HS-27A (cell line): ENCODE data around the gene ADGRF5.
"Not testable (repeated sequence)": the region's sequence is repeated elsewhere in the genome, so short reads cannot be mapped to it uniquely, and the experiment has no call there.

ENCODE experiments used
- DNase-seq: peaks from one replicate; pipeline ENCODE4 v3.0.0-alpha.2; 2012; ENCODE audit warnings: low read depth, missing footprints

Gene ADGRF5

DNA sequence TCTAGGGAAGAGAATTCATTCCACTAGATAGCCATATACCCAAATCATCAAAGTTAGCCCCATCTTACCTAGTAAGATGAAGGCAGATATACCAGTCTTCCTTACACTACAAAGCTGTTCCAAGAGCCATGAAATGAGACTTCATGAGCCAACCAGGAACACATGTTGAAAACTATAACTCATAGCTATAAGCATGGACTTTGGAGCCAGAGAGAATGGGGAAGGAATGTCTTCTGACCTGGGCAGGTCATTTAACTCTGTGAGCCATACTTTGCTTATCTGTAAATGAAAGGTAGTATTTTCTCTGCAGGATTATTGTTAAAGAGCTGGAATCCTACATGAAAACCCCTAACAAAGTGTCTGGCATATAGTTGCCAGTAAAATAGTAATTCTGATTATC is 27.3 kb downstream of the ADGRF5 start:
- no peak for DNase-seq

- DNase-seq, result no peak
Measured at GRCh38 chr6:46893648-46894047, 28.1 kb downstream of the ADGRF5 start.

DNA sequence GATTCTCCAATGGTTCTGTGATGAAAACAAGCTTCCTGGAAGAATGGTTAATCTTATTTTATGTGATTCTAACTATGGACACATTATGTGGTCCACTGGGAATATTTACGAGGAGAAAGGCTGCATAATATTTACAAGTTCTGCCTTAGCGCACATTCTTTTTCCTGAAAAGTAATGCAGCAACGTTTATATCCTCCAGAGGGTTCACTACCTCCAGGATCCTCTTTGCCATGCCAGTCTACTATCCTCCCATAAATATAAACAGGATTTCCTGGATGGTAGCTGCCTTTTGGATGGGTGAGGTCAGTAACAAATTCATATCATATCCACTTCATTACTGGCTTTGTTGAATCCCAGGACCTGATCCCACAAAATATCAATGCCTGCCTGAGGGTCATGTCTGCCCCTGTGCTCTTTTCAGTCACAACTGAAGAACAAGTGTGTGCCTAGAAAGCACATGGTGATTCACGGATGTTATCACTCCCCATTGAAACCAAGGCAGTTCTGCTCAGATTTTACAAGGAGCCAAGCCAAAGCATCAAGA is 30.4 kb downstream of the ADGRF5 start:
- DNase-seq, result no peak

GRCh38 chr6:46888578-46888977 is 33.2 kb downstream of the ADGRF5 start:
- DNase-seq, result no peak

DNA sequence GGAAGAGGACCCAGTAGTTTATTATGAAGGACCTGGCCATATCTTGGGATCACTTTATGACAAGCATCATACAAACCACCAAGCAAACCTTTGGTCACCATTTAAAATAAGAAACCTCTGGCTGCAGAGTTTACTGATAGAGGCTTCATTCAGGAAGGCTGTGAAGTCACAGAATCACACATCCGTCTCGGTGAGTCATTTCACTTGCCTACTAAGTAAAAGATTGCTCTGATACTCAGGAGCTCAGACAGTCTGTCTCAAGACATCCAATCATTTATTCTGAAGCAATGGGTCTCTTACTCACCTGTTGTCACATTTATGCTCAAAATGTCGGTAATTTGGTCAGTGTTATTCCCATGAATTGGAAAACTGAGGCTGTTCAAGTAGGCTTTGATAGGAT is 33.7 kb downstream of the ADGRF5 start:
- DNase-seq, result no peak

- DNase-seq, result no peak
Measured at GRCh38 chr6:46882645-46883044, 39.1 kb downstream of the ADGRF5 start.

GRCh38 chr6:46879003-46879402 is 42.7 kb downstream of the ADGRF5 start:
- no peak for DNase-seq

GRCh38 chr6:46876126-46876525 is 45.6 kb downstream of the ADGRF5 start:
- DNase-seq, result no peak

- no peak for DNase-seq
Measured at GRCh38 chr6:46867411-46867810, 54.3 kb downstream of the ADGRF5 start.

DNA sequence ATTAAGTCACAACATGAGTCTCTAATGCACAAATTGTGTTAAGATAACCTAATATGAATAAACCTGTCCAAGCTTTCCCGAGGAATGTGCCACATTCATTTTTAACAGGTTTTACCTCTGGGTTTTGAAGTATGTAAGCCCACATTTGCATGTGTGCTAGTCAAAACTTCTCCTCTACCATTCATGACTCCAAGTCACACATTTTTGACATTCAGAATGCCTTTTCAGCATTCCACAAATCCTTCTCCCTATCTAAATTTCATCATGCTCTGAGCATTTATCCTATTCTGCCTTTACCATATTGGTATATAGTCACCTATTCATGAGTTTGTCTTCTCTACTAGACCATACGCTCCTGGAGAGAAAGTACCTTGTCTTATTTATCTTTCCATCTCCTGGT is 56.5 kb downstream of the ADGRF5 start:
- DNase-seq, result no peak

DNA sequence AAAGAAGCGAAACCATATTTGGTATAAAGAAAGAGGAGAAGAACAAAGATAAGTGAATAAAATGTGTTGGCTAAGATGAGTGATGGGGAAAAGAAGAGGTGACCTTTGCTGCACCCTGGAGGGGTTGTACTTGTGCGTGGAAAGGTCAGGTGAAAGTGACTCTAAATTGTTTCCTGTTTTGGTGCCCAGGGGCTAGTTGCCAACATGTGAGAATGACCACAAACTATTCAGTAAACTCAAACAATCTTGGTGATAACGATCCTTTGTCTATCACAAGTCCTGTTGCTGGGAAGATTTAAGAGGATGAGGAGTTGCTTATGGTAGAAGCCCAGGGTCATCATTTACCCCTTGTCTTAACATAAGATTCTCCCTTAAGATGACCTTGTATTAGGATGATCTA is 57.9 kb downstream of the ADGRF5 start:
- no peak for DNase-seq

GRCh38 chr6:46862381-46862780 is 59.4 kb downstream of the ADGRF5 start:
- no peak for DNase-seq

DNA sequence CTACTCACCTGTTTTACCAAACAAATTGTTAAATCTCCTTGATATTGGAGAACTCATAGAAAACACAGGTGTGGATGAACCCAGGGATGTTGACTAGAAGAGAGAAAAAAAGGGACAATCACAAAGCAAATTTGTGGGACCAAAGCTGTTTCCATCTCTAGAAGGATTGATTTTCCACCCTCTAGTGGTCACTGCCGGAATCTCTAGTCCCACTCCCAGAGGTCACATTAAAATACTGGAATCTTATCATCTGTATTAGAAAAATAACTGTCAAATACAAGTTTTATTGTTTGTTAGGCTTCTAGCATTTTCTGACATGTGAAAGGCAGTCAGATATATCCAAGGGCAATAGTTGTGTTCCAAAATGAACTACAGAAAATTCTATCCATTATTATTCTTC is 65.8 kb downstream of the ADGRF5 start:
- DNase-seq, result not testable (repeated sequence)

DNA sequence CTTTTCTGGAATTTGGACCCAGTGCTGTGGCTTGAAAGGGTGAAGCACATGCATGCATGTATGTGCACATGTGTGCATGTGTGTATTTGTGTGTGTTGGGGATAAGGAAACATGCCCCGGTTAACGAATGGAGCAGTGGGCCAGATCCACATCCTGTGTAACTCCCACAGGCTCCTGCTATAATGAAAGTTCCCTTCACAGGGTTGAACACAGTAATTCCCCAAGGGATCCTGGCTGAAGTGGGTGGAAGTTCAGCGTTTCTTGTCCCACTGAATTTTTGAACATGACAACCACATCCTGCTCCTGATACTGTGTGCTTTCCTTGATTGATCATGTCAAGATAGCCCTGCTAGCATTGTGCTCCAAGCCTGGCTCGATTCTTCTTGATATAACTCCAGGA is 70.2 kb downstream of the ADGRF5 start:
- DNase-seq, result not testable (repeated sequence)

- DNase-seq, result no peak
Measured at GRCh38 chr6:46850792-46851191, 70.9 kb downstream of the ADGRF5 start.

DNA sequence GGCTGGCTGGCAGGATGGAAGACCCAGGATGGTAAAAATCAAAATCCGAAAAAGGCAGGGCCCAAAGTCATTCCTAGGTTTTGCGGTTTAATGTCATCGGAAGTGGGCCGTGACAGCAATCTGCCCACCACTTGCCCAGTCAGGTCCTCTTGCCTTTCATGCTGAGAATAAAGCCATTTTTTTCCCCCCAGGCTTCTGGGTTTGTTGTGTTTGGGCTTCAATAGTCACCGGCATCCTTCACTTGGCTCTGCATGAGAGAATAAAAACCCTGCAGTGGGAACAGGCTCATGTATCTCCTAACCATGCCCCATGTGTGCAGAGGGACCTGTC is 72.4 kb downstream of the ADGRF5 start:
- no peak for DNase-seq

DNA sequence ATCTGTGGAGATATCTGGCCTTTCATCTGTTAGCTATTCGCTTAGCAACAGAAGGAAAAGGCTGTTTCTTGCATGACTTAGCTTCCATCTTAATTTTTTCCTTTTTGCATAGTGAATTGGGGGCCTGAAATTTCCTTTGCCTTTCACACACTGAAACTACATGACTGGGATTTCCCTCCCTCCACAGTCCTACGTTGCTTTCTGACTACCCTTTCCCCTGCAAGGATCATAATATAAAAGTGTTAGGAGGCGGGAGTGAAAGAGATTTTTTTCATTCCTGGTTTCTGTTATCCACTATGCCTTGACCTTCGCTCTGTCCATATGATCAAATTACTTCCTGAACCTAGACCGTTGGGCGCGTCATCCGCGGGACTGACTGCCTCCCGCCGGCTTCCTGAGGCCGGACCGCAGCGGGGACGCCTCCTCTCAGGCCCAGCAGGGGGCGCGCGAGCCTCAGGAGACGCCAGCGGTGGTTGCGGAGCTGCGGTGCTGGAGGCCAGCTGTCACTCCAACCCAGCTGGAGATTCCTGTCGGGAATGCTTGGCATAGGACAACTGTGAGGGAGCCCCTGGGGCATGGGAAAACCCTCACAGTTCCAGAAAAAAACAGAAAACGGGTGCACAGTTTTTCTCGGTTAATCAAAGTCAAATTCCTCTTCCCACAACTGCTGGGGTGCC is 72.9 kb downstream of the ADGRF5 start:
- DNase-seq, result no peak

DNA sequence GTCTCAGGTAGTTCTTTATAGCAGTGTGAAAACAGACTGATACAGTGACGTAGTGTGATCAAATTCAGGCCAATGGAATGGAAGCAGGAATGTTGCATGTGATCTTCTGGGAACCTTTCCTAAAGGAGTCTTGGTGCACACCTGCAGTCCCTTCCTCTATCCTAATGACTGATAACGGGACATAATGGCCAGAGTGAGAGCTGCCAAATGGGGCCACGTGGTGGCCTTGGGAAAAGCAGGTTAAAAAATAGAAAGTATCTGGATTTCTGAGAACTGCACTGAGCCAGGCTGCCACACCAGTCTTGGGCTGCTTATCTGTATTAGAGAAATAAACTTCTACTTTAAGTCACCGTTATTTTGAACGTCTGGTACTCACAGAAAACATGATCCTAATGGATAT is 76.6 kb downstream of the ADGRF5 start:
- DNase-seq, result no peak

DNA sequence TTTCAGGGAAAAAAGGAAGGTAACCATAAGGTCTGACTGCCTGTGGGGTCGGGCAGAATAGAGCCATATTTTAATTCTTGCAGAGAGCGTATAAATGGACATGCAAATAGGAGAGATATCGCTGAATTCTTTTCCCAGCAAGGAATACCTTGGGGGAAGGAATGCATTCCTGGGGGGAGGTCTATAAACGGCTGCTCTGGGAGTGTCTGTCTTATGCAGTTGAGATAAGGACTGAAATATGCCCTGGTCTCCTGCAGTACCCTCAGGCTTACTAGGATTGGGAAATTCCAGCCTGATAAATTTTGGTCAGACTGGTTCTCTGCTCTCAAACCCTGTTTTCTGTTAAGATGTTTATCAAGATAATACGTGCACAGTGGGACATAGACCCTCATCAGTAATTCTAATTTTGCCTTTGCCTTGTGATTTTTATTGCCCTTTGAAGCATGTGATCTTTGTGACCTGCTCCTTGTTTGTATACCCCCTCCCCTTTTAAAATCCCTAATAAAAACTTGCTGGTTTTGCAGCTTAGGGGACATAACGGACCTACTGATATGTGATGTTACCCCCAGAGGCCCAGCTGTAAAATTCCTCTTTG is 79.4 kb downstream of the ADGRF5 start:
- DNase-seq, result not testable (repeated sequence)

GRCh38 chr6:46838033-46838432 is 83.7 kb downstream of the ADGRF5 start:
- DNase-seq, result no peak

DNA sequence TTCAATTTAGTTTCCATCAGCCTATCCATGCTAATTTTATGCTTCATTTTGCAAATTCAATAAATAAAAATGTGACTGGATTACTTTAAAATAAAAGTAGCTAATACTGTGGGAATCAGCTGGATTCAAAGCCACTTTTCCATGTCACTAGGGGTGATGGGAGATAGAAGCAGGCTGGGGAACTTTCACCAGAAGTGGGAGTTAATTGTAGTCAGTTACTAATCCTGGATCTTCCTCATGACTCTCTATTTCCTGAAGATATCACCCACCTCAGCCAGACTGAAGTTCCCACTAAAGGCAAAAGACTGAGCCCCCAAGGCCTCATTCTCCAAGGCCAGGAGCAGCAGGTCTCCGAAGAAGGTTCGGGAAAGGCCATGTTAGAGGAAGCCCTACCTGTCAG is 86.7 kb downstream of the ADGRF5 start:
- DNase-seq, result not testable (repeated sequence)

DNA sequence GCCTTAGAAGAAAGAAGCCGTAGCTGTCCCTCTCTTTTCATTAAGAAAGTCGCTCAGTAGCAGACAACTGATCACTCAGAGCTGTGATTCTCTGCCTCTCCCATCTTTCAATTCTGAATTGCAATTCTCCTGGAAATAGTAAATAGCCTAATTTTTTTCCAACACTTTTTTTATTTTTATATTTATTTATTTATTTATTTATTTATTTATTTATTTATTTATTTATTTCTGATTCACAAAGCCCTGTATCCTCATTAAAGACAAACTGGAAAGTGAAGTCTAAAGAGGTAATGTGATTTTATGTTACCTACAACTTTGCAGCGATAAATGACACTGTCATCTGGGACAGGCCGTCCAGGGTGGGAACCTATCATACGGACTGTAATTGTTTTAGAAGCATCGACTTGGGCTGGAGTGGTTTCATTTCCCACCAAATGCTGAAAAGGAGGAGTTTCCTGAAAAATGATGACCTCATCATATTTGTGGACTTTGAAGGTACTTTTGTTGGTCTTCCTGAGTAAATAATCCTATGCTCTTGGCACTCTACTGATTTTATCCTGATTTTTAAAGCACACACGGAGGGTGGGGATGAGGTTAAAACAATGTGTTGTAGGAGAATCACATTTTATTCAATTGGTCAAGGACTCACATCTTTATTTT is 87.4 kb downstream of the ADGRF5 start:
- DNase-seq, result not testable (repeated sequence)

- DNase-seq, result no peak
Measured at GRCh38 chr6:46832816-46833215, 88.9 kb downstream of the ADGRF5 start.
